GM23248 (cell line): ENCODE data around the gene MRPS5.

ENCODE experiments used
- EZH2 ChIP-seq: fragments of 200-600 bp; sonication (generic); IDR thresholded peaks from 2 replicates; pipeline ENCODE4 v1.6.1; 2018; ENCODE audit warnings: antibody characterized with exemption, mild to moderate bottlenecking; ENCODE audit not compliant: insufficient read depth, poor library complexity, severe bottlenecking
- EZH2phosphoT487 ChIP-seq: fragments of 200-600 bp; sonication (generic); IDR thresholded peaks from 2 replicates; pipeline ENCODE4 v1.6.1; 2018; ENCODE audit warnings: antibody characterized with exemption, moderate library complexity, mild to moderate bottlenecking, low read depth; ENCODE audit not compliant: insufficient read depth

DNA sequence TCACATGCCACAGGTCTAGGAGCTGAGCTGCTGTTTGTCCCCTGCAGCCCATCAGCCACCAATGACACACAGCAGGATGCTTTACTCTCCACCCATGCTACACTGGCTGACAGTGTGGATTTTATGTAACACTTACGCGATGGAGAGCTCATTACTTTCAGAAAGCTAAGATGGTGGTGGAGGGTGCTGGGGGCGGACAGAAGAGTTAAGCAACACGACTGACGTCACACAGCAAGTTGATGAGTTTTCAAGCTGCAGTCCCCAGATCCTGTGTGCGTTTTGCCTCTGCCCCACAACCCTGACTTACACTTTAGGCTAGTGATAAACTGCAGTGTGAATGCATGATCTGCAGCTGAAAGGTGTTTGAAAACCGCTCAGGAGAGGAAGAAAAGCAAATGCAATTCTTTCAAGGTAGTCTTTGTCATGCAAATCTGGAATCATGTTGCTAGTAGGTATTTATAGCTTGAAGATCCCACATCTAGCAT is 42.4 kb downstream of the MRPS5 start:
- no peak for TF ChIP-seq EZH2
- TF ChIP-seq EZH2phosphoT487: no peak
